ENCODE results near the gene PIGQ. TPM values are rescaled to one million over a fixed set of nuclear protein-coding genes. Genes with fewer than 3 reads are reported as not detected.

Gene PIGQ
- total RNA-seq, 2 donors from 2014 or later: 76.5 to 83.1 TPM

GRCh38 chr16:526181-527014, 43.4 kb upstream of the PIGQ start:
- WGBS, 2 donors: 0 to 4% methylated on average over 17 to 26 of the region's 26 CpGs
- peaks cover 63% of the 10 kb centered on the region for H3K4me1 ChIP-seq
- intact Hi-C loops (cut with DNase I): no loop called here

GRCh38 chr16:527015-527903, 42.5 kb upstream of the PIGQ start, which contains the start of gene CAPN15:
Gene CAPN15 (plus strand): TSS chr16:527712. CDS start chr16:546839, 19,127 bp downstream.
- intact Hi-C loops (cut with DNase I): no loop called here
- TF ChIP-seq POLR2A (IDR thresholded peaks at IDR 0.05) (peak; percentile 77 to 85 (median 78)), CTCF (IDR thresholded peaks at IDR 0.05) (peak in 6 of 7 experiments; percentile 11 to 59 (median 55))

More at GRCh38 chr16:526181-527014, 43.4 kb upstream of the PIGQ start:
- ATAC-seq: peak; percentile 25
- no peaks in the 10 kb centered on the region for H3K27me3 ChIP-seq
- no peaks in the 10 kb centered on the region for H3K36me3 ChIP-seq (replicated peaks in 1 of 2; ENCODE audit: insufficient read depth in 1 of 2, low read depth in 2 of 2)
- no peaks in the 10 kb centered on the region for H3K9me3 ChIP-seq
- DNase-seq: peak; percentile 69 to 76 (median 74)
- peak overlapping the region in 1 of 2 donors; percentile 35 for H3K4me3 ChIP-seq
- no peak for TF ChIP-seq CTCF (IDR thresholded peaks at IDR 0.05)
- TF ChIP-seq POLR2A (IDR thresholded peaks at IDR 0.05): no peak
- peak overlapping the region; percentile 86 to 97 (median 94) for H3K27ac ChIP-seq

GRCh38 chr16:528111-529011, 41.4 kb upstream of the PIGQ start:
- DNase-seq: peak in 3 of 4 donors; percentile 45 to 59 (median 54)

More at GRCh38 chr16:527015-527903, 42.5 kb upstream of the PIGQ start, which contains the start of gene CAPN15:
- 1% methylated on average over 95 of the region's 129 CpGs; no CpG with 5 or more reads in 1 of the 2 donors for WGBS, 2 donors
- Histone ChIP-seq H3K36me3 (replicated peaks in 1 of 2; ENCODE audit: insufficient read depth in 1 of 2, low read depth in 2 of 2) (no peaks in the 10 kb centered on the region), H3K27me3 (no peaks in the 10 kb centered on the region), H3K27ac (peak within 1 kb of the TSS; percentile 86 to 97 (median 94)), H3K4me1 (peaks cover 68% of the 10 kb centered on the region), H3K9me3 (no peaks in the 10 kb centered on the region), H3K4me3 (peak within 1 kb of the TSS; percentile 48 to 77)
- peak; percentile 89 to 92 (median 89) for DNase-seq
- peak; percentile 85 for ATAC-seq

More at GRCh38 chr16:528111-529011, 41.4 kb upstream of the PIGQ start:
- ATAC-seq: peak; percentile 5
- Histone ChIP-seq H3K27ac (peak overlapping the region; percentile 80 to 97 (median 84)), H3K36me3 (replicated peaks in 1 of 2; ENCODE audit: insufficient read depth in 1 of 2, low read depth in 2 of 2) (no peaks in the 10 kb centered on the region), H3K27me3 (no peaks in the 10 kb centered on the region), H3K9me3 (no peaks in the 10 kb centered on the region), H3K4me3 (peak overlapping the region; percentile 48 to 77), H3K4me1 (peaks cover 76% of the 10 kb centered on the region)
- 0 to 10% methylated on average over 12 to 49 of the region's 55 CpGs for WGBS, 2 donors
- intact Hi-C loops (cut with DNase I): no loop called here
- TF ChIP-seq CTCF (IDR thresholded peaks at IDR 0.05) (no peak), POLR2A (IDR thresholded peaks at IDR 0.05) (peak in 2 of 3 donors; percentile 51)
